A549 (cell line): Measurements from ENCODE around the gene ANK2. TPM values are rescaled to one million over a fixed set of nuclear protein-coding genes. Genes with fewer than 3 reads are reported as not detected.

Experiments used
- ATAC-seq, 2 experiments: fragments of 200-7000 bp in 1 of 2; fragments of >200 bp in 1 of 2; cut with Nextera tagmentation in 1 of 2; cut with Tn5 transposase in 1 of 2; 3 replicates each; pipeline versions ENCODE4 v1.8.0 to v1.9.1; 2018 to 2020; ENCODE audit warnings: mild to moderate bottlenecking in 1 of 2, moderate library complexity in 1 of 2
- CTCF ChIA-PET: fragments of 300-600 bp; sonication (Branson Sonifier 250); formaldehyde crosslinking; extraction: SDS; loops from one replicate; lab custom pipeline; 2021; ENCODE audit warnings: antibody characterized with exemption, inconsistent platforms; lab: Yijun Ruan, JAX
- POLR2A ChIA-PET: fragments of 350-600 bp; formaldehyde crosslinking; extraction: SDS; loops from one replicate; lab custom pipeline; 2021; ENCODE audit warnings: antibody characterized with exemption, inconsistent platforms; lab: Yijun Ruan, JAX
- DNase-seq, 2 experiments: peaks; one replicate each; pipeline versions ENCODE4 v3.0.0 to v3.0.0-alpha.2; 2011 to 2016; ENCODE audit warnings: low read depth in 1 of 2, low spot score in 1 of 2
- FAIRE-seq: peaks from 2 replicates; lab custom pipeline; 2011; peaks lifted over from hg19 to GRCh38; lab: Jason Lieb, UNC
- H3K27ac ChIP-seq, 2 experiments: fragments of >200 bp; sonication (Bioruptor Twin); formaldehyde crosslinking; 3 replicates each; pipeline ENCODE4 v1.5.1; 2016 to 2017
- H3K4me1 ChIP-seq: fragments of >200 bp; sonication (Bioruptor Twin); formaldehyde crosslinking; 3 replicates; pipeline ENCODE4 v1.6.1; 2016
- H3K4me2 ChIP-seq: fragments of >200 bp; sonication (Bioruptor Twin); formaldehyde crosslinking; 3 replicates; pipeline ENCODE4 v1.6.1; 2016
- H3K4me3 ChIP-seq: fragments of >200 bp; sonication (Bioruptor Twin); formaldehyde crosslinking; 3 replicates; pipeline ENCODE4 v1.5.1; 2016
- H3K9me3 ChIP-seq: fragments of >200 bp; sonication (Bioruptor Twin); formaldehyde crosslinking; 3 replicates; pipeline ENCODE4 v1.6.1; 2016
- ATOH8 ChIP-seq: fragments of 250-450 bp; sonication (Bioruptor Pico); IDR thresholded peaks from 2 replicates; pipeline ENCODE4 v1.5.0; 2020; ENCODE audit warnings: low read depth, mild to moderate bottlenecking, moderate library complexity
- BCL3 ChIP-seq: fragments of >200 bp; sonication (Bioruptor Twin); formaldehyde crosslinking; IDR thresholded peaks from 3 replicates; pipeline ENCODE4 v1.6.1; 2016
- BHLHE40 ChIP-seq: IDR thresholded peaks from 2 replicates; pipeline ENCODE4 v1.6.1; 2012; ENCODE audit warnings: low read depth, low read length, inconsistent platforms
- CBX2 ChIP-seq: fragments of 200-600 bp; sonication (generic); IDR thresholded peaks from 2 replicates; pipeline ENCODE4 v1.6.1; 2016; ENCODE audit warnings: low read depth, mild to moderate bottlenecking, borderline replicate concordance
- EHF ChIP-seq: fragments of 250-450 bp; sonication (Bioruptor Pico); IDR thresholded peaks from 2 replicates; pipeline ENCODE4 v1.5.0; 2020; ENCODE audit warnings: mild to moderate bottlenecking
- EHMT2 ChIP-seq: fragments of 200-600 bp; sonication (generic); IDR thresholded peaks from 2 replicates; pipeline ENCODE4 v1.6.1; 2016; ENCODE audit warnings: antibody characterized with exemption, low read depth, mild to moderate bottlenecking, moderate library complexity
- FOSL2 ChIP-seq, 2 experiments: fragments of 450-650 bp in 1 of 2; fragments of >200 bp in 1 of 2; sonication (Bioruptor Twin) in 1 of 2; formaldehyde crosslinking; IDR thresholded peaks; 2 replicates each; pipeline versions ENCODE4 v1.5.0 to v1.6.1; 2016 to 2020; ENCODE audit warnings: mild to moderate bottlenecking in 1 of 2, moderate library complexity in 1 of 2
- FOXS1 ChIP-seq: fragments of 250-450 bp; sonication (Bioruptor Pico); IDR thresholded peaks from 2 replicates; pipeline ENCODE4 v1.5.0; 2020; ENCODE audit warnings: mild to moderate bottlenecking, moderate library complexity
- GATA3 ChIP-seq: IDR thresholded peaks from 2 replicates; pipeline ENCODE4 v1.6.1; 2012; ENCODE audit warnings: borderline replicate concordance
- HDAC2 ChIP-seq: fragments of 200-600 bp; sonication (generic); IDR thresholded peaks from 2 replicates; pipeline ENCODE4 v1.6.1; 2016
- HES2 ChIP-seq: fragments of >200 bp; sonication (Bioruptor Twin); formaldehyde crosslinking; IDR thresholded peaks from 2 replicates; pipeline ENCODE4 v1.6.1; 2016
- HMGXB4 ChIP-seq: fragments of 250-450 bp; sonication (Bioruptor Pico); IDR thresholded peaks from 2 replicates; pipeline ENCODE4 v1.5.0; 2021; ENCODE audit warnings: mild to moderate bottlenecking, moderate library complexity, borderline replicate concordance
- HOXA7 ChIP-seq: fragments of 250-450 bp; sonication (Bioruptor Pico); IDR thresholded peaks from 2 replicates; pipeline ENCODE4 v1.5.0; 2020; ENCODE audit warnings: mild to moderate bottlenecking, moderate library complexity
- HOXB13 ChIP-seq: fragments of 250-450 bp; sonication (Bioruptor Pico); IDR thresholded peaks from 2 replicates; pipeline ENCODE4 v1.5.0; 2020; ENCODE audit warnings: low read depth, mild to moderate bottlenecking, moderate library complexity
- HOXB5 ChIP-seq: fragments of 250-450 bp; sonication (Bioruptor Pico); IDR thresholded peaks from 2 replicates; pipeline ENCODE4 v1.5.0; 2020; ENCODE audit warnings: mild to moderate bottlenecking, moderate library complexity
- JUN ChIP-seq, 2 experiments: fragments of >200 bp; sonication (Bioruptor Twin); formaldehyde crosslinking; IDR thresholded peaks; 2 replicates in 1 of 2; 3 replicates in 1 of 2; pipeline ENCODE4 v1.6.1; 2016 to 2017
- MAZ ChIP-seq: fragments of 150-350 bp; IDR thresholded peaks from 2 replicates; pipeline ENCODE4 v1.6.1; 2014; ENCODE audit warnings: antibody characterized with exemption, low read depth, low read length, borderline replicate concordance
- PBX3 ChIP-seq: IDR thresholded peaks from 2 replicates; pipeline ENCODE4 v1.6.1; 2012
- POLR2AphosphoS2 ChIP-seq: conservative IDR thresholded peaks from 2 replicates; pipeline ENCODE4 v1.6.1; 2012; ENCODE audit warnings: low read length, improper control_type of control experiment, inconsistent platforms
- RAD21 ChIP-seq, 2 experiments: fragments of >200 bp in 1 of 2; sonication (Bioruptor Twin) in 1 of 2; formaldehyde crosslinking in 1 of 2; IDR thresholded peaks in 1 of 2; conservative IDR thresholded peaks in 1 of 2; 2 replicates in 1 of 2; 3 replicates in 1 of 2; pipeline ENCODE4 v1.6.1; 2012 to 2018; ENCODE audit warnings: inconsistent platforms in 1 of 2
- RARB ChIP-seq: fragments of 250-450 bp; sonication (Bioruptor Pico); IDR thresholded peaks from 2 replicates; pipeline ENCODE4 v1.8.0; 2021; ENCODE audit warnings: mild to moderate bottlenecking, moderate library complexity
- RCOR1 ChIP-seq: fragments of 150-350 bp; IDR thresholded peaks from 2 replicates; pipeline ENCODE4 v1.6.1; 2014; ENCODE audit warnings: antibody characterized with exemption, low read length, low read depth
- RFX5 ChIP-seq: fragments of 450-650 bp; IDR thresholded peaks from 2 replicates; pipeline ENCODE4 v1.7.1; 2014; ENCODE audit warnings: antibody characterized with exemption, mild to moderate bottlenecking, moderate library complexity
- SMC3 ChIP-seq: fragments of >200 bp; sonication (Bioruptor Twin); formaldehyde crosslinking; IDR thresholded peaks from 3 replicates; pipeline ENCODE4 v1.6.1; 2018; ENCODE audit warnings: inconsistent platforms
- SREBF2 ChIP-seq: fragments of 450-650 bp; IDR thresholded peaks from 2 replicates; pipeline ENCODE4 v1.6.1; 2014; ENCODE audit warnings: mild to moderate bottlenecking, moderate library complexity
- ZC3H11A ChIP-seq: fragments of 450-650 bp; IDR thresholded peaks from 2 replicates; pipeline ENCODE4 v1.6.1; 2014; ENCODE audit warnings: antibody characterized with exemption, mild to moderate bottlenecking
- ZFP36 ChIP-seq: fragments of 450-650 bp; IDR thresholded peaks from 2 replicates; pipeline ENCODE4 v1.6.1; 2014; ENCODE audit warnings: borderline replicate concordance; ENCODE audit not compliant: partially characterized antibody
- ZNF302 ChIP-seq: fragments of 250-450 bp; sonication (Bioruptor Pico); IDR thresholded peaks from 2 replicates; pipeline ENCODE4 v1.9.0; 2021; ENCODE audit warnings: inconsistent platforms, mild to moderate bottlenecking, moderate library complexity
- WGBS: methylation state at CpG from one replicate; pipeline ENCODE4 v1.1.6; 2017; ENCODE audit errors: missing lambda C conversion rate; 5-methylcytosine and 5-hydroxymethylcytosine counted together
- polyA plus RNA-seq, 4 experiments: library from polyadenylated mRNA; depleted of rRNA in 3 of 4; stranded (reverse); fragments of >200 nt; fragmentation: RNase III in 1 of 4; extraction: RNeasy Plus Mini Kit Qiagen cat#74134 plus additional on column Dnase treatment in 1 of 4; gene quantifications; 2 replicates in 3 of 4; 3 replicates in 1 of 4; pipeline ENCODE4 v1.2.3, GENCODE V29; 2011 to 2017
- TF ChIP-seq, protein P1 (sequence below): IDR thresholded peaks from 2 replicates; pipeline ENCODE4 v1.6.1; 2012

The ANK2 gene
- polyA plus RNA-seq, 2 of the 4 experiments (the other 2 are of a cell fraction) = 1.4 to 3.1 TPM

GRCh38 chr4:113050371-113050755 lies 910 bp downstream of the ANK2 start (continued):
- no peak for TF ChIP-seq CBX2
- no peak for TF ChIP-seq MAZ
- no peak for TF ChIP-seq SREBF2
- TF ChIP-seq ZC3H11A = no peak
- no peak for TF ChIP-seq BHLHE40

DNA sequence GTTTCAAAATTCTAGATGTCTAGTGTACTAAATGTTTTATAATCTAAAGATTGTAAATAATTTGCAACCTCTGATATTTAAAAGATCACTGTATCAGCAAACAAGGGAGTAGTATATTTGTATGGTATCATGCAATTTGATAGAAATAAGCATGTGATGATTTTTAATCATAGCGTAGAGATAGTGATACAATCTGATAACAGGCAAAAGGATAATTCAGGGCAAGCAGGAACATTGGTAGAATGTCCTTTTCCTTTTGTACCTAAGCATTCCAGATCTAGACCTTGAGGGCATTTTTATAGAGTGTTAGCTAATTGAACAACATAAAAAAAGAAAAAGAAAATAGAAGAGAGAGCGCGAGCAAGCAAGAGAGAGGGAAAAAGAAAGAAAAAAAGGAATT lies 1.4 kb downstream of the ANK2 start:
- TF ChIP-seq EHMT2 (no peak), PBX3 (no peak), HMGXB4 (CRISPR knock-in tag) (no peak), HOXB5 (CRISPR knock-in tag) (no peak), FOSL2 (IDR thresholded peaks at IDR 0.05) (no peak), FOSL2 (CRISPR knock-in tag; IDR thresholded peaks at IDR 0.05) (no peak), RARB (CRISPR knock-in tag) (no peak), BCL3 (no peak), MAZ (no peak), POLR2AphosphoS2 (no peak), JUN (IDR thresholded peaks at IDR 0.05) (no peak), HOXB13 (CRISPR knock-in tag) (no peak), RFX5 (no peak), EHF (no peak)
- TF ChIP-seq, all 56 proteins: peak for 0
- CTCF ChIA-PET = no interaction called here

GRCh38 chr4:113051361-113051760 lies 1.9 kb downstream of the ANK2 start:
- H3K4me2 ChIP-seq = no peak overlapping the region
- ChIA-PET CTCF (no interaction called here), POLR2A (no interaction called here)
- TF ChIP-seq RCOR1 = no peak
- TF ChIP-seq HOXB5 (CRISPR knock-in tag) = no peak
- TF ChIP-seq HES2 = no peak
- no peak for TF ChIP-seq ATOH8 (CRISPR knock-in tag)
- TF ChIP-seq RAD21 (conservative IDR thresholded peaks at IDR 0.05 in 1 of 2, IDR thresholded peaks at IDR 0.05 in 1 of 2) = no peak
- TF ChIP-seq HMGXB4 (CRISPR knock-in tag) = no peak
- TF ChIP-seq, protein P1, sequence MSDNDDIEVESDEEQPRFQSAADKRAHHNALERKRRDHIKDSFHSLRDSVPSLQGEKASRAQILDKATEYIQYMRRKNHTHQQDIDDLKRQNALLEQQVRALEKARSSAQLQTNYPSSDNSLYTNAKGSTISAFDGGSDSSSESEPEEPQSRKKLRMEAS = no peak
- TF ChIP-seq ZC3H11A = no peak
- no peak for TF ChIP-seq FOXS1 (CRISPR knock-in tag)
- no peak for TF ChIP-seq GATA3
- TF ChIP-seq ZNF302 = no peak
- no peak for TF ChIP-seq HDAC2
- TF ChIP-seq HOXA7 (CRISPR knock-in tag) = no peak
- TF ChIP-seq ZFP36 = no peak
- TF ChIP-seq SMC3 = no peak

More for the DNA sequence above, 1.4 kb downstream of the ANK2 start:
- no peak for FAIRE-seq
- H3K4me2 ChIP-seq = no peak overlapping the region
- 84% methylated on average over 3 of the region's 3 CpGs for WGBS
- no peaks in the 10 kb centered on the region for H3K4me1 ChIP-seq
- ATAC-seq = no peak
- POLR2A ChIA-PET = no interaction called here
- no peak overlapping the region for H3K27ac ChIP-seq
- H3K4me3 ChIP-seq = no peak overlapping the region
- H3K9me3 ChIP-seq = no peaks in the 10 kb centered on the region
- no peak for DNase-seq

More at GRCh38 chr4:113051361-113051760, 1.9 kb downstream of the ANK2 start:
- Histone ChIP-seq H3K4me3 (no peak overlapping the region), H3K27ac (no peak overlapping the region), H3K9me3 (no peaks in the 10 kb centered on the region), H3K4me1 (no peaks in the 10 kb centered on the region)
- no peak for ATAC-seq
- no peak for DNase-seq
- FAIRE-seq = no peak
- WGBS = 57% methylated on average over 2 of the region's 2 CpGs
